ENCODE results near the gene QRICH1.

QRICH1 gene

DNA sequence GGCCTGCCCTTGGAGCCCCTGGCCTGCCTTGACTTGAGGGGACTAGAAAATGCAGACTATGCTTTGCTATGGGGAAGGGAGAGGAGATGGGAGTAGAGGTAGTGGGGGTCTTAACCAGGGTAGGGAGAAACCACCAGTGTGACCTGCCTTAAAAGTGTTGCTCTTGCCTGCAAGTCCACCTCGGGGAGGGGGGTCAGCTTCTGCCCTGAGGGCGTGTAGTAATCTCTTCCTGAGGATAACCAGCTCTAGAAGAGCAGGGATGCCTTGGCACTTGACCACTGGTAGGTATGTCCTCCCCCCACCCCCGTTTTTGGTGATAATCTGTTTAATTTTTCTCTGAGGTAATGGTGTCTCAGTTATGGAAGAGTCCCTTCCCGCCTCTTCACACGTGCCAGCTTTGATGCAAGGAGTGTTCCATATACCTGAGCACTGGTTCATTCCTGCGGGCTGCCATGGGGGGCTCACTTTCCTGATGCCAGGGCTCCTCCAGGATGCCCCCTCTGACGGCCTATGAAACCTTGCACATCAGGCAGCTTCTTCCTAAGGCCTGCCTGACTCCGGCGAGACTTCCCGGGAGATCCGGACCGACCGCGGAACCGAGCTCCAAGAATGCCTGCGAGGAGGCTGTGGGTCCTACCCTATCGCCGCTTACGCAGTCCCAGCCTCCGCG lies 104.6 kb downstream of the QRICH1 start:
- H3K4me2 ChIP-seq: peak overlapping the region; percentile 82
- no peaks in the 10 kb centered on the region for H4K20me1 ChIP-seq (ENCODE audit: insufficient read depth)
- TF ChIP-seq CTCF (conservative IDR thresholded peaks at IDR 0.05; ENCODE audit: low read depth, low read length): no peak
- peak overlapping the region; percentile 71; the same call in 1 of the 2 replicates for H3K9ac ChIP-seq
- no peaks in the 10 kb centered on the region for H3K36me3 ChIP-seq (ENCODE audit: insufficient read depth)
- H3K27me3 ChIP-seq (ENCODE audit: insufficient read depth, low read depth): no peaks in the 10 kb centered on the region
- H2AFZ ChIP-seq (ENCODE audit: low read depth): peak overlapping the region; percentile 73; the same call in 1 of the 2 replicates
- H3K79me2 ChIP-seq (ENCODE audit: insufficient read depth, low read depth): peaks cover 11% of the 10 kb centered on the region; the same call in 1 of the 2 replicates
- H3K4me1 ChIP-seq (ENCODE audit: low read depth, poor library complexity, severe bottlenecking): peaks cover 16% of the 10 kb centered on the region
- peak overlapping the region; percentile 43 for H3K4me3 ChIP-seq (IDR thresholded peaks at IDR 0.05; ENCODE audit: insufficient read depth, low read depth, low read length)
- peak overlapping the region; percentile 71 for H3K27ac ChIP-seq

- no peaks in the 10 kb centered on the region for H3K36me3 ChIP-seq (ENCODE audit: insufficient read depth)
- peaks cover 4% of the 10 kb centered on the region; the same call in 1 of the 2 replicates for H3K79me2 ChIP-seq (ENCODE audit: insufficient read depth, low read depth)
- peaks cover 13% of the 10 kb centered on the region for H3K4me1 ChIP-seq (ENCODE audit: low read depth, poor library complexity, severe bottlenecking)
- H3K4me2 ChIP-seq: no peak overlapping the region
- no peak overlapping the region for H3K4me3 ChIP-seq (IDR thresholded peaks at IDR 0.05; ENCODE audit: insufficient read depth, low read depth, low read length)
- TF ChIP-seq CTCF (conservative IDR thresholded peaks at IDR 0.05; ENCODE audit: low read depth, low read length): no peak
- no peak overlapping the region for H2AFZ ChIP-seq (ENCODE audit: low read depth)
- H3K27me3 ChIP-seq (ENCODE audit: insufficient read depth, low read depth): no peaks in the 10 kb centered on the region
- no peak overlapping the region for H3K9ac ChIP-seq
- no peaks in the 10 kb centered on the region for H4K20me1 ChIP-seq (ENCODE audit: insufficient read depth)
- no peak overlapping the region for H3K27ac ChIP-seq
These were observed 108.0 kb downstream of the QRICH1 start for GRCh38 chr3:48985831-48986376.

GRCh38 chr3:48984663-48985062 lies 109.2 kb downstream of the QRICH1 start:
- Histone ChIP-seq H3K9ac (no peak overlapping the region), H3K27ac (no peak overlapping the region), H3K4me1 (ENCODE audit: low read depth, poor library complexity, severe bottlenecking) (peaks cover 13% of the 10 kb centered on the region), H3K36me3 (ENCODE audit: insufficient read depth) (no peaks in the 10 kb centered on the region), H3K27me3 (ENCODE audit: insufficient read depth, low read depth) (no peaks in the 10 kb centered on the region), H3K79me2 (ENCODE audit: insufficient read depth, low read depth) (no peaks in the 10 kb centered on the region), H2AFZ (ENCODE audit: low read depth) (no peak overlapping the region), H4K20me1 (ENCODE audit: insufficient read depth) (no peaks in the 10 kb centered on the region), H3K4me3 (IDR thresholded peaks at IDR 0.05; ENCODE audit: insufficient read depth, low read depth, low read length) (no peak overlapping the region), H3K4me2 (no peak overlapping the region)
- no peak for TF ChIP-seq CTCF (conservative IDR thresholded peaks at IDR 0.05; ENCODE audit: low read depth, low read length)

GRCh38 chr3:48983096-48983495 lies 110.8 kb downstream of the QRICH1 start:
- Histone ChIP-seq H3K9ac (no peak overlapping the region), H3K79me2 (ENCODE audit: insufficient read depth, low read depth) (no peaks in the 10 kb centered on the region), H3K4me2 (no peak overlapping the region), H2AFZ (ENCODE audit: low read depth) (no peak overlapping the region), H3K27ac (no peak overlapping the region), H3K36me3 (ENCODE audit: insufficient read depth) (no peaks in the 10 kb centered on the region), H3K4me3 (IDR thresholded peaks at IDR 0.05; ENCODE audit: insufficient read depth, low read depth, low read length) (no peak overlapping the region), H4K20me1 (ENCODE audit: insufficient read depth) (no peaks in the 10 kb centered on the region), H3K27me3 (ENCODE audit: insufficient read depth, low read depth) (no peaks in the 10 kb centered on the region), H3K4me1 (ENCODE audit: low read depth, poor library complexity, severe bottlenecking) (peaks cover 7% of the 10 kb centered on the region)
- no peak for TF ChIP-seq CTCF (conservative IDR thresholded peaks at IDR 0.05; ENCODE audit: low read depth, low read length)

Data from KMS-11 (cell line).